ENCODE measurements around the gene TFF2.

TFF2 gene

GRCh38 chr21:42384156-42384945 is 33.6 kb upstream of the TFF2 start:
- no peak for DNase-seq (ENCODE audit: low spot score)

- no peak for DNase-seq (ENCODE audit: low spot score)
Measured at GRCh38 chr21:42383331-42383730, 32.5 kb upstream of the TFF2 start.

GRCh38 chr21:42382915-42383314 is 32.1 kb upstream of the TFF2 start:
- DNase-seq (ENCODE audit: low spot score), result no peak

- peak; percentile 23 for DNase-seq (ENCODE audit: low spot score)
Measured at GRCh38 chr21:42381347-42381984, 30.7 kb upstream of the TFF2 start.

- DNase-seq (ENCODE audit: low spot score), result no peak
Measured at GRCh38 chr21:42379426-42380215, 28.8 kb upstream of the TFF2 start.

GRCh38 chr21:42378418-42378817 is 27.6 kb upstream of the TFF2 start:
- no peak for DNase-seq (ENCODE audit: low spot score)

GRCh38 chr21:42377951-42378340 is 27.2 kb upstream of the TFF2 start:
- DNase-seq (ENCODE audit: low spot score), result no peak

- no peak for DNase-seq (ENCODE audit: low spot score)
Measured at GRCh38 chr21:42377211-42377950, 26.6 kb upstream of the TFF2 start.

- no peak for DNase-seq (ENCODE audit: low spot score)
Measured at GRCh38 chr21:42376338-42376982, 25.7 kb upstream of the TFF2 start.

GRCh38 chr21:42375966-42376337 is 25.2 kb upstream of the TFF2 start:
- DNase-seq (ENCODE audit: low spot score), result no peak

GRCh38 chr21:42375506-42375905 is 24.7 kb upstream of the TFF2 start:
- DNase-seq (ENCODE audit: low spot score), result no peak

- DNase-seq (ENCODE audit: low spot score), result no peak
Measured at GRCh38 chr21:42374864-42375499, 24.2 kb upstream of the TFF2 start.

- no peak for DNase-seq (ENCODE audit: low spot score)
Measured at GRCh38 chr21:42374457-42374856, 23.7 kb upstream of the TFF2 start.

- DNase-seq (ENCODE audit: low spot score), result no peak
Measured at GRCh38 chr21:42373908-42374455, 23.2 kb upstream of the TFF2 start.

GRCh38 chr21:42373196-42373907 is 22.6 kb upstream of the TFF2 start:
- no peak for DNase-seq (ENCODE audit: low spot score)

- DNase-seq (ENCODE audit: low spot score), result no peak
Measured at GRCh38 chr21:42370894-42371654, 20.3 kb upstream of the TFF2 start.

- DNase-seq (ENCODE audit: low spot score), result no peak
Measured at GRCh38 chr21:42369821-42370220, 19.0 kb upstream of the TFF2 start.

GRCh38 chr21:42367367-42368165 is 16.8 kb upstream of the TFF2 start:
- no peak for DNase-seq (ENCODE audit: low spot score)

Measured in cerebellar cortex (tissue), 1 donor.